Measurements from ENCODE around the gene HDAC2. TPM values are rescaled to one million over a fixed set of nuclear protein-coding genes. Genes with fewer than 3 reads are reported as not detected.
"Not testable (repeated sequence)": the region's sequence is repeated elsewhere in the genome, so short reads cannot be mapped to it uniquely, and the experiment has no call there.

HDAC2 gene
- total RNA-seq = 91.2 TPM

- DNase-seq = peak; percentile 90
Measured at GRCh38 chr6:113970805-113971676, at the start of gene HDAC2. HDAC2 (minus strand) TSS chr6:113971148; CDS start chr6:113970908, 240 bp downstream.

GRCh38 chr6:114020196-114020595, 49.2 kb upstream of the HDAC2 start:
- no peak for DNase-seq

GRCh38 chr6:114017146-114017545, 46.2 kb upstream of the HDAC2 start:
- not testable (repeated sequence) for DNase-seq

GRCh38 chr6:114014106-114014505, 43.2 kb upstream of the HDAC2 start:
- DNase-seq = not testable (repeated sequence)

- not testable (repeated sequence) for DNase-seq
Measured at GRCh38 chr6:114011486-114011885, 40.5 kb upstream of the HDAC2 start.

GRCh38 chr6:114010540-114010939, 39.6 kb upstream of the HDAC2 start:
- DNase-seq = no peak

GRCh38 chr6:114009192-114009591, 38.2 kb upstream of the HDAC2 start:
- no peak for DNase-seq

- no peak for DNase-seq
Measured at GRCh38 chr6:114008331-114008730, 37.4 kb upstream of the HDAC2 start.

GRCh38 chr6:114007516-114007915, 36.6 kb upstream of the HDAC2 start:
- no peak for DNase-seq

- no peak for DNase-seq
Measured at GRCh38 chr6:114001354-114001753, 30.4 kb upstream of the HDAC2 start.

GRCh38 chr6:114000069-114000468, 29.1 kb upstream of the HDAC2 start:
- no peak for DNase-seq

- DNase-seq = no peak
Measured at GRCh38 chr6:113999284-113999683, 28.3 kb upstream of the HDAC2 start.

- no peak for DNase-seq
Measured at GRCh38 chr6:113998811-113999210, 27.9 kb upstream of the HDAC2 start.

- DNase-seq = peak; percentile 79
Measured at GRCh38 chr6:113997116-113997515, 26.2 kb upstream of the HDAC2 start.

- DNase-seq = peak; percentile 73
Measured at GRCh38 chr6:113995634-113996033, 24.7 kb upstream of the HDAC2 start.

GRCh38 chr6:113994934-113995342, 24.0 kb upstream of the HDAC2 start:
- DNase-seq = peak; percentile 83

GRCh38 chr6:113989675-113990074, 18.7 kb upstream of the HDAC2 start:
- DNase-seq = no peak

GRCh38 chr6:113982675-113983074, 11.7 kb upstream of the HDAC2 start:
- not testable (repeated sequence) for DNase-seq

GRCh38 chr6:113982055-113982550, 11.2 kb upstream of the HDAC2 start:
- no peak for DNase-seq

- no peak for DNase-seq
Measured at GRCh38 chr6:113980937-113981554, 10.1 kb upstream of the HDAC2 start.

- no peak for DNase-seq
Measured at GRCh38 chr6:113979937-113980336, 9.0 kb upstream of the HDAC2 start.

GRCh38 chr6:113978084-113978675, 7.2 kb upstream of the HDAC2 start:
- DNase-seq = no peak

- no peak for DNase-seq
Measured at GRCh38 chr6:113976806-113977205, 5.9 kb upstream of the HDAC2 start.
